HepG2 (cell line): ENCODE data around the gene MBLAC2. TPM values are rescaled to one million over a fixed set of nuclear protein-coding genes. Genes with fewer than 3 reads are reported as not detected.

Experiments
- ATAC-seq: fragments of 200-7000 bp; cut with Tn5 transposase; 3 replicates; pipeline ENCODE4 v1.9.1; 2020; ENCODE audit warnings: mild to moderate bottlenecking, moderate library complexity
- BruUV-seq: library from RNA; stranded (reverse); fragments of 400-500 nt; replicated peaks from 2 replicates; lab custom pipeline; 2021; lab: Mats Ljungman, UMichigan
- CTCF ChIA-PET: fragments of 300-600 bp; formaldehyde crosslinking; extraction: SDS; loops from one replicate; lab custom pipeline; 2021; ENCODE audit warnings: low total read pairs, inconsistent platforms, low intra/inter-chr PET ratio; lab: Yijun Ruan, JAX
- POLR2A ChIA-PET: fragments of 350-600 bp; sonication (Branson Sonifier 250); formaldehyde crosslinking; loops from one replicate; lab custom pipeline; 2020; ENCODE audit warnings: antibody characterized with exemption, inconsistent platforms; lab: Yijun Ruan, JAX
- DNase-seq: peaks from one replicate; pipeline ENCODE4 v3.0.0-alpha.2; 2015; ENCODE audit warnings: low spot score
- FAIRE-seq: peaks from 3 replicates; lab custom pipeline; 2011; peaks lifted over from hg19 to GRCh38; lab: Jason Lieb, UNC
- H2AFZ ChIP-seq: one replicate; pipeline ENCODE4 v1.6.1; 2011; ENCODE audit warnings: low read length, inconsistent platforms
- H3K27ac ChIP-seq: fragments of 300-600 bp; 3 replicates; pipeline ENCODE4 v1.8.0; 2011; ENCODE audit warnings: mixed run types, mild to moderate bottlenecking, mixed read lengths, low read length, inconsistent platforms; ENCODE audit not compliant: insufficient read depth; ENCODE audit errors: extremely low read length
- H3K27me3 ChIP-seq, 2 experiments: fragments of 200-600 bp in 1 of 2; 2 replicates in 1 of 2; 3 replicates in 1 of 2; pipeline versions ENCODE4 v1.6.0 to v1.8.0; 2011; ENCODE audit warnings: low read length in 2 of 2, mild to moderate bottlenecking in 2 of 2, moderate library complexity in 2 of 2, inconsistent platforms in 1 of 2; ENCODE audit not compliant: insufficient read depth in 2 of 2, control insufficient read depth in 1 of 2
- H3K36me3 ChIP-seq, 2 experiments: fragments of 200-600 bp in 1 of 2; replicated peaks in 1 of 2; 2 replicates in 1 of 2; 3 replicates in 1 of 2; pipeline versions ENCODE4 v1.5.1 to v1.8.0; 2011; ENCODE audit warnings: low read length in 2 of 2, inconsistent platforms in 1 of 2; ENCODE audit not compliant: insufficient read depth in 2 of 2, control insufficient read depth in 1 of 2
- H3K4me1 ChIP-seq: 2 replicates; pipeline ENCODE4 v1.5.1; 2012; ENCODE audit warnings: low read length, inconsistent platforms; ENCODE audit not compliant: insufficient read depth
- H3K4me2 ChIP-seq: 2 replicates; pipeline ENCODE4 v1.6.0; 2011; ENCODE audit warnings: low read depth, low read length, inconsistent platforms
- H3K4me3 ChIP-seq, 3 experiments: fragments of 200-600 bp in 1 of 3; sonication (generic), shearing (Covaris generic) in 1 of 3; replicated peaks in 1 of 3; 2 replicates each; pipeline ENCODE4 v1.5.1; 2011 to 2016; ENCODE audit warnings: low read length in 3 of 3, inconsistent platforms in 2 of 3, low read depth in 2 of 3, mild to moderate bottlenecking in 2 of 3, control low read depth in 1 of 3, mixed read lengths in 1 of 3; ENCODE audit not compliant: insufficient read depth in 1 of 3
- H3K79me2 ChIP-seq: one replicate; pipeline ENCODE4 v1.6.1; 2011; ENCODE audit warnings: low read length, inconsistent platforms; ENCODE audit not compliant: insufficient read depth
- H3K9ac ChIP-seq: 2 replicates; pipeline ENCODE4 v1.6.0; 2011; ENCODE audit warnings: mild to moderate bottlenecking, low read depth, low read length, inconsistent platforms; ENCODE audit not compliant: insufficient read depth
- H3K9me3 ChIP-seq: 2 replicates; pipeline ENCODE4 v1.5.1; 2012; ENCODE audit warnings: mild to moderate bottlenecking, low read length
- H4K20me1 ChIP-seq: 2 replicates; pipeline ENCODE4 v1.6.0; 2011; ENCODE audit warnings: inconsistent platforms, mild to moderate bottlenecking, low read length, moderate library complexity; ENCODE audit not compliant: insufficient read depth
- BHLHE40 ChIP-seq: IDR thresholded peaks from 2 replicates; pipeline ENCODE4 v1.6.1; 2011; ENCODE audit warnings: low read length, improper control_type of control experiment
- CREB1 ChIP-seq, 2 experiments: fragments of 450-650 bp in 1 of 2; IDR thresholded peaks; 2 replicates each; pipeline ENCODE4 v1.6.1; 2016 to 2017; ENCODE audit warnings: control low read depth in 1 of 2, mild to moderate bottlenecking in 1 of 2, missing compliant biosample characterization in 1 of 2, missing genetic modification characterization in 1 of 2
- HCFC1 ChIP-seq: fragments of 150-350 bp; IDR thresholded peaks from 2 replicates; pipeline ENCODE4 v1.6.1; 2014; ENCODE audit warnings: low read depth, low read length
- HOXA9 ChIP-seq: sonication (generic); formaldehyde crosslinking; IDR thresholded peaks from 2 replicates; pipeline ENCODE4 v1.8.1; 2022; ENCODE audit warnings: missing genetic modification reagents, mild to moderate bottlenecking, moderate library complexity, borderline replicate concordance
- LCORL ChIP-seq, 2 experiments: fragments of 450-650 bp in 1 of 2; sonication (generic) in 1 of 2; formaldehyde crosslinking in 1 of 2; IDR thresholded peaks; 2 replicates each; pipeline versions ENCODE4 v1.5.0 to v1.6.1; 2017 to 2020; ENCODE audit warnings: antibody characterized with exemption in 1 of 2, missing genetic modification reagents in 1 of 2
- MYPOP ChIP-seq: sonication (generic); formaldehyde crosslinking; IDR thresholded peaks from 2 replicates; pipeline ENCODE4 v1.8.1; 2023; ENCODE audit warnings: mild to moderate bottlenecking, moderate library complexity, missing genetic modification reagents
- NR2F6 ChIP-seq, 2 experiments: IDR thresholded peaks; 2 replicates each; pipeline ENCODE4 v1.6.1; 2016; ENCODE audit warnings: antibody characterized with exemption in 1 of 2, mild to moderate bottlenecking in 1 of 2
- PHF5A ChIP-seq: IDR thresholded peaks from one replicate; pipeline ENCODE4 v1.6.1; 2018; ENCODE audit warnings: low read depth, missing genetic modification reagents; ENCODE audit not compliant: unreplicated experiment
- SIN3B ChIP-seq: fragments of 150-350 bp; IDR thresholded peaks from 2 replicates; pipeline ENCODE4 v1.6.1; 2014; ENCODE audit warnings: low read length
- ZNF550 ChIP-seq: sonication (generic); formaldehyde crosslinking; IDR thresholded peaks from 2 replicates; pipeline ENCODE4 v1.4.0; 2020; ENCODE audit warnings: mild to moderate bottlenecking, missing genetic modification reagents, borderline replicate concordance
- ZSCAN9 ChIP-seq: IDR thresholded peaks from 2 replicates; pipeline ENCODE4 v1.6.1; 2016; ENCODE audit warnings: borderline replicate concordance
- in situ Hi-C: cut with HindIII; loops from 2 replicates; pipeline ENCODE4 v1.10.0; 2017; ENCODE audit warnings: low pct_unique_long_range_greater_than_20kb; ENCODE audit not compliant: extremely low pct_ligation_motif_present
- intact Hi-C: fragments of 100-400 bp; cut with micrococcal nuclease; formaldehyde crosslinking; loops from one replicate; pipeline ENCODE4 v1.10.0; 2022; ENCODE audit not compliant: unreplicated experiment
- polyA plus RNA-seq, 8 experiments: library from polyadenylated mRNA; depleted of rRNA in 3 of 8; stranded (reverse) in 7 of 8; unstranded in 1 of 8; fragments of >200 nt; fragmentation: Illumina TruSeq in 4 of 8; extraction: Trizol in 4 of 8; gene quantifications; 2 replicates each; pipeline versions ENCODE4 v1.2.1 to v1.2.3, GENCODE V29; 2011 to 2016; ENCODE audit warnings: low read depth in 4 of 8, missing spikeins in 1 of 8, mixed read lengths in 1 of 8; ENCODE audit not compliant: insufficient read depth in 1 of 8
- total RNA-seq, 5 experiments: library from RNA; depleted of rRNA; stranded (reverse); fragments of >200 nt; fragmentation: Illumina TruSeq; extraction: Trizol; gene quantifications; 2 replicates each; pipeline ENCODE4 v1.2.3, GENCODE V29; 2016; ENCODE audit warnings: low read depth in 1 of 5
- TF ChIP-seq, protein P1 (sequence below): sonication (generic); formaldehyde crosslinking; IDR thresholded peaks from 2 replicates; pipeline ENCODE4 v1.9.0; 2021; ENCODE audit warnings: missing genetic modification reagents, mild to moderate bottlenecking, borderline replicate concordance

MBLAC2 gene
- total and polyA plus RNA-seq, 2 of the 13 experiments (the other 11 are each of a cell fraction or from before 2014, with no cell fraction given): 2.9 to 4.1 TPM

GRCh38 chr5:90506221-90506620 is 31.6 kb upstream of the MBLAC2 start:
- ATAC-seq (no peak), FAIRE-seq (no peak), DNase-seq (no peak)
- H3K27ac ChIP-seq: no peak overlapping the region
- intact Hi-C loops: no loop called here
- in situ Hi-C loops: no loop called here
- BruUV-seq: no TSS peak
- no peaks in the 10 kb centered on the region for H3K9me3 ChIP-seq
- TF ChIP-seq MYPOP: no peak
- TF ChIP-seq LCORL (IDR thresholded peaks at IDR 0.05): no peak
- no peak for TF ChIP-seq LCORL (CRISPR knock-in tag; IDR thresholded peaks at IDR 0.05)
- TF ChIP-seq SIN3B: no peak
- no peak for TF ChIP-seq CREB1 (IDR thresholded peaks at IDR 0.05)
- no peak for TF ChIP-seq CREB1 (CRISPR knock-in tag; IDR thresholded peaks at IDR 0.05)
- TF ChIP-seq ZSCAN9 (CRISPR knock-in tag): no peak
- TF ChIP-seq ZNF550 (CRISPR knock-in tag): no peak
- TF ChIP-seq NR2F6 (IDR thresholded peaks at IDR 0.05): no peak
- TF ChIP-seq NR2F6 (CRISPR knock-in tag; IDR thresholded peaks at IDR 0.05): no peak
- no peak for TF ChIP-seq HOXA9 (CRISPR knock-in tag)
- no peak for TF ChIP-seq HCFC1
- TF ChIP-seq PHF5A (CRISPR knock-in tag): no peak
- TF ChIP-seq, protein P1, sequence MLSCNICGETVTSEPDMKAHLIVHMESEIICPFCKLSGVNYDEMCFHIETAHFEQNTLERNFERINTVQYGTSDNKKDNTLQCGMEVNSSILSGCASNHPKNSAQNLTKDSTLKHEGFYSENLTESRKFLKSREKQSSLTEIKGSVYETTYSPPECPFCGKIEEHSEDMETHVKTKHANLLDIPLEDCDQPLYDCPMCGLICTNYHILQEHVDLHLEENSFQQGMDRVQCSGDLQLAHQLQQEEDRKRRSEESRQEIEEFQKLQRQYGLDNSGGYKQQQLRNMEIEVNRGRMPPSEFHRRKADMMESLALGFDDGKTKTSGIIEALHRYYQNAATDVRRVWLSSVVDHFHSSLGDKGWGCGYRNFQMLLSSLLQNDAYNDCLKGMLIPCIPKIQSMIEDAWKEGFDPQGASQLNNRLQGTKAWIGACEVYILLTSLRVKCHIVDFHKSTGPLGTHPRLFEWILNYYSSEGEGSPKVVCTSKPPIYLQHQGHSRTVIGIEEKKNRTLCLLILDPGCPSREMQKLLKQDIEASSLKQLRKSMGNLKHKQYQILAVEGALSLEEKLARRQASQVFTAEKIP (CRISPR knock-in tag): no peak
- TF ChIP-seq BHLHE40: no peak
- H3K4me3 ChIP-seq: no peak overlapping the region
- H3K4me2 ChIP-seq: no peak overlapping the region
- ChIA-PET CTCF (no interaction called here), POLR2A (no interaction called here)
- no peaks in the 10 kb centered on the region for H3K4me1 ChIP-seq
- no peak overlapping the region for H3K9ac ChIP-seq
- H4K20me1 ChIP-seq: no peaks in the 10 kb centered on the region
- no peaks in the 10 kb centered on the region for H3K36me3 ChIP-seq
- H2AFZ ChIP-seq: no peak overlapping the region
- H3K27me3 ChIP-seq: no peaks in the 10 kb centered on the region
- no peaks in the 10 kb centered on the region for H3K79me2 ChIP-seq
